Tibial artery (tissue), 4 donors: ENCODE data around the gene PPP1R13L.

Source experiments
- DNase-seq, 2 donors: peaks; one replicate each; pipeline ENCODE4 v3.0.0-alpha.2; 2019
- H3K27ac ChIP-seq, 2 donors: fragments of 200-600 bp; sonication (generic) in 1 of 2; 1 replicate in 1 of 2; 2 replicates in 1 of 2; pipeline ENCODE4 v1.5.1; 2018 to 2019; ENCODE audit warnings: mild to moderate bottlenecking in 1 of 2
- H3K27me3 ChIP-seq, 2 donors: fragments of 200-600 bp; sonication (generic) in 1 of 2; one replicate each; pipeline versions ENCODE4 v1.5.1 to v1.6.0; 2016 to 2019
- H3K36me3 ChIP-seq, 3 donors: fragments of 200-600 bp; sonication (generic) in 2 of 3; one replicate each; pipeline ENCODE4 v1.5.1; 2016 to 2019; ENCODE audit warnings: mild to moderate bottlenecking in 2 of 3
- H3K4me1 ChIP-seq, 4 donors: fragments of 200-600 bp; sonication (generic) in 2 of 4; 1 replicate in 3 of 4; 2 replicates in 1 of 4; pipeline ENCODE4 v1.5.1; 2016 to 2019
- H3K4me3 ChIP-seq, 2 donors: fragments of 200-600 bp; sonication (generic) in 1 of 2; 1 replicate in 1 of 2; 2 replicates in 1 of 2; pipeline ENCODE4 v1.5.1; 2018 to 2019; ENCODE audit warnings: mild to moderate bottlenecking in 2 of 2
- H3K9me3 ChIP-seq, 3 donors: fragments of 200-600 bp; sonication (generic) in 1 of 3; one replicate each; pipeline ENCODE4 v1.5.1; 2016 to 2019
- intact Hi-C: fragments of 100-400 bp; cut with DNase I; formaldehyde crosslinking; loops from one replicate; pipeline ENCODE4 v1.15.0; 2023; ENCODE audit warnings: low total_unique reads
- TF ChIP-seq, protein P1 (sequence below), 2 experiments: fragments of 200-600 bp in 1 of 2; fragments of 450-650 bp in 1 of 2; IDR thresholded peaks; one replicate each; pipeline ENCODE4 v1.5.1; 2017 to 2019; ENCODE audit warnings: antibody characterized with exemption in 2 of 2, mild to moderate bottlenecking in 1 of 2, moderate library complexity in 1 of 2

The PPP1R13L gene

DNA sequence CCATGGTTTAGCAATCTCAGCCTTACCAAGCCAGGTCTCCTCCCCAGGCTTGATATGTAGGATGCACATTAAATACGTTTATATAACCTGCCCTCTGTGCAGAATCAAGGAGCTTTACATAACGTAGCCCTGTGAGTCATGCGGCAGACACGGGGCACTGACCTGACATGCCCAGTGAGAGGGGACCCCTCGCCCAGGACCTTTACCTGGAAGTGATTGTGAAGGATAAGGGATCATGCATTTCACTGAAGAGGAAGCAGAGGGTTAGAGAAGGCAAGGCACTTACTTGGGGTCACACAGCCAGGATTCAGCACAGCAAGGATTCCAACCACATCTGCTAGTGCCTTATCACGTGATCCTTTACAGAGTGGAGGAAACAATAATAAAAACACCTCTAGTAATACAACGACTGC is 44.0 kb upstream of the PPP1R13L start:
- TF ChIP-seq, protein P1, sequence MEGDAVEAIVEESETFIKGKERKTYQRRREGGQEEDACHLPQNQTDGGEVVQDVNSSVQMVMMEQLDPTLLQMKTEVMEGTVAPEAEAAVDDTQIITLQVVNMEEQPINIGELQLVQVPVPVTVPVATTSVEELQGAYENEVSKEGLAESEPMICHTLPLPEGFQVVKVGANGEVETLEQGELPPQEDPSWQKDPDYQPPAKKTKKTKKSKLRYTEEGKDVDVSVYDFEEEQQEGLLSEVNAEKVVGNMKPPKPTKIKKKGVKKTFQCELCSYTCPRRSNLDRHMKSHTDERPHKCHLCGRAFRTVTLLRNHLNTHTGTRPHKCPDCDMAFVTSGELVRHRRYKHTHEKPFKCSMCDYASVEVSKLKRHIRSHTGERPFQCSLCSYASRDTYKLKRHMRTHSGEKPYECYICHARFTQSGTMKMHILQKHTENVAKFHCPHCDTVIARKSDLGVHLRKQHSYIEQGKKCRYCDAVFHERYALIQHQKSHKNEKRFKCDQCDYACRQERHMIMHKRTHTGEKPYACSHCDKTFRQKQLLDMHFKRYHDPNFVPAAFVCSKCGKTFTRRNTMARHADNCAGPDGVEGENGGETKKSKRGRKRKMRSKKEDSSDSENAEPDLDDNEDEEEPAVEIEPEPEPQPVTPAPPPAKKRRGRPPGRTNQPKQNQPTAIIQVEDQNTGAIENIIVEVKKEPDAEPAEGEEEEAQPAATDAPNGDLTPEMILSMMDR (IDR thresholded peaks at IDR 0.05) = no peak
- intact Hi-C loops = no loop called here
- H3K4me3 ChIP-seq = no peak overlapping the region
- no peak for DNase-seq
- H3K27ac ChIP-seq = no peak overlapping the region
- no peaks in the 10 kb centered on the region for H3K27me3 ChIP-seq
- H3K36me3 ChIP-seq = no peaks in the 10 kb centered on the region
- H3K9me3 ChIP-seq = no peaks in the 10 kb centered on the region
- H3K4me1 ChIP-seq = peaks cover 5 to 31% (median 23%) of the 10 kb centered on the region in 4 donors

DNA sequence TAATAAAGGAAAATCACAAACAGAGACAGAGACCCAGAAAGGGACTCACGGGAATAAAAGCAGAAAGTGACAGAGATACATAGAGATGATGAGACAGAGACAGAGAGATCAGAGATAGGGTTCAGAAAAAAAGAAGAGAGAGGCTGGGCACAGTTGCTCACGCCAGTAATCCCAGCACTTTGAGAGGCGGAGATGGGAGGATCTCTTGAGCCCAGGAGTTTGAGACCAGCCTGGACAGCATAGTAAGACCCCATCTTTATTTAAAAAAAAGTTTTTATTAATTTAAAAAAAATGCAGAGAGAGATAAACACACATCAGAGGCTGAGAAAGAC is 43.5 kb upstream of the PPP1R13L start:
- Histone ChIP-seq H3K9me3 (no peaks in the 10 kb centered on the region), H3K36me3 (no peaks in the 10 kb centered on the region), H3K27ac (no peak overlapping the region), H3K27me3 (no peaks in the 10 kb centered on the region), H3K4me1 (peaks cover 5 to 31% (median 24%) of the 10 kb centered on the region in 4 donors), H3K4me3 (no peak overlapping the region)
- intact Hi-C loops = no loop called here
- TF ChIP-seq, protein P1 (IDR thresholded peaks at IDR 0.05) = no peak
- no peak for DNase-seq

DNA sequence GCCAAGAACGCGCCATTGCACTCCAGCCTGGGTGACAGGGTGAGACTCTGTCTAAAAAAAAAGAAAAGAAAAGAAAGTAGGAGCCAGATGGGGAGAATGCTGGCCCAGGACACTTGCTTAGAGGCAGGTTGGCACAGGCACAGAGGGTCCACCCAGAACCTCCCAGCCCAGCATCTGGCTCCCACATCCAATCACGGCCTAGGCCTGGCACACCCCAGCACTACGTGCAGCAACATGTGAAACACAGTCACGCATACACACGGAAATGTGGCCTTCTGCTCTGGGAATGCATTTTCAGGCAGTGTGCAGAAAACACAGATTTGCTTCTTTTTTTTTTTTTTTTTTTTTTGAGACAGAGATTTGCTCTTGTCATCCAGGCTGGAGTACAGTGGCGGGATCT is 42.1 kb upstream of the PPP1R13L start:
- Histone ChIP-seq H3K9me3 (no peaks in the 10 kb centered on the region), H3K36me3 (no peaks in the 10 kb centered on the region), H3K4me1 (peaks cover 5 to 41% (median 32%) of the 10 kb centered on the region in 4 donors), H3K27ac (no peak overlapping the region), H3K4me3 (no peak overlapping the region), H3K27me3 (no peaks in the 10 kb centered on the region)
- intact Hi-C loops = no loop called here
- DNase-seq = peak in 1 of 2 donors; percentile 47
- TF ChIP-seq, protein P1 (IDR thresholded peaks at IDR 0.05) = no peak

DNA sequence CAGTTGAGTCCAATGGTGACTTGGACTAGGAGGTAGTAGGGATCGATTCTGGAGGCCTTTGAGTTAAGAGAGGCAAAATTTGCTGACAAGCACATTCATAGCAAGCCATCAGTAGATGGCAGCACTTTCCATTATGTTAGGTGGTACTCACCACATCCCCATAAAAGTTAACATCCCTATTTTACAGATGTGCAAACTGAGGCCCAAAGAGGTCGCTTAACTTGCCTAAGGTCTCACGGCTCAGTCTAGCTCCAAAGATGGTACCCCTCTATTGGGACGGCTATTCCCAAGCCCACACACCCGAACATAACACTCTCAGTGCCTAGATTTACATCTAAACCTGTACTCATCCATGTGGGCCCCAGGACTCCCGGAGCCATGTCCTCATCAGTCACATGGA is 41.4 kb upstream of the PPP1R13L start:
- Histone ChIP-seq H3K27ac (no peak overlapping the region), H3K27me3 (no peaks in the 10 kb centered on the region), H3K4me3 (no peak overlapping the region), H3K36me3 (no peaks in the 10 kb centered on the region), H3K4me1 (peaks cover 5 to 36% (median 28%) of the 10 kb centered on the region in 4 donors), H3K9me3 (no peaks in the 10 kb centered on the region)
- DNase-seq = no peak
- TF ChIP-seq, protein P1 (IDR thresholded peaks at IDR 0.05) = peak in 1 of 2 experiments; percentile 10
- intact Hi-C loops = no loop called here

DNA sequence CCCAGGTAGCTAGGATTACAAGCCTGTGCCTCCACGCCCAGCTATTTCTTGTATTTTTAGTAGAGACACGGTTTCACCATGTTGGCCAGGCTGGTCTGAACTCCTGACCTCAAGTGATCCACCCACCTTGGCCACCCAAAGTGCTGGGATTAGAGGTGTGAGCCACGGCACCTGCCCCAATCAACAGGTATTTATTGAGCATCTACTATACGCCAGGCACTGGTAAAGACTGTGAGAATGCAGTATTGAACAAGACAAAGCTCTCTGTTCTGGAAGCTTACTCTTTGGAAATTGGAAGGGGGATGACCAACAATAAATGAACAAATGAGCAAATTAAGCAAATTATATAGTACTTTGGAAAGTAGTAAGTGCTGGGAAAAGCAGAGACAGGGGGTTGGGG is 40.3 kb upstream of the PPP1R13L start:
- Histone ChIP-seq H3K4me1 (peaks cover 5 to 38% (median 28%) of the 10 kb centered on the region in 4 donors), H3K36me3 (no peaks in the 10 kb centered on the region), H3K9me3 (no peaks in the 10 kb centered on the region), H3K4me3 (no peak overlapping the region), H3K27ac (peak overlapping the region; percentile 95 to 96), H3K27me3 (no peaks in the 10 kb centered on the region)
- intact Hi-C loops = no loop called here
- no peak for DNase-seq
- TF ChIP-seq, protein P1 (IDR thresholded peaks at IDR 0.05) = no peak
